ENCODE measurements around the gene PTPRR. TPM values are rescaled to one million over a fixed set of nuclear protein-coding genes. Genes with fewer than 3 reads are reported as not detected.
A peak's percentile ranks its signal among the peaks of the same experiment; 100 is the strongest.

Gene PTPRR
- polyA plus RNA-seq, 2 of the 4 experiments (the other 2 are of a cell fraction), result 0.13 to 0.15 TPM

DNA sequence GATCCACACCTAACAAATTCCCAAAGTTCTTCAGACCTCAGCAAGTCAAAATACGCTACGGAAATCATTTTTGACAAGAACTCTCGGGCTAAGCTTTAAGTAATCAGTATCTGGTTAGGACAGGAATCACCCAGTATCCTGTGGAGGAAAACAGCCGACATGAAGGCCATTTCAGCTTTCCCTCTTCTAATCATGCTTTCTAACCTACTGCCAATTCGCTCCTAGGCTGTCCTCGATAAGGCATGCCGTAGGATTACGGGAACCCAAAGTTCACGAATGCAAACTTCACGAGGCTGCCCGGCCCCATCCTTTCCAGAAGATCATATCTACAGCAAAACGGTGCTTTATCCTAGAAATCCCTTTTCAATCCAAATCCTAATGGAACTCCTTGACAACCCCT lies 201.5 kb downstream of the PTPRR start:
- DNase-seq (ENCODE audit: low read depth in 1 of 2, low spot score in 1 of 2) (no peak), FAIRE-seq (no peak), ATAC-seq (no peak)
- CTCF ChIA-PET, result interaction anchor here (0.6 to 3.3 kb wide), 14 partner anchors 14 to 1105 kb away, joined by 3 to 38 read pairs (median 4); no protein-coding TSS in a partner anchor
- POLR2A ChIA-PET, result no interaction called here
- H3K27ac ChIP-seq, result no peak overlapping the region
- WGBS (ENCODE audit: missing lambda C conversion rate), result 61% methylated on average over 12 of the region's 12 CpGs
- TF ChIP-seq, protein P1, sequence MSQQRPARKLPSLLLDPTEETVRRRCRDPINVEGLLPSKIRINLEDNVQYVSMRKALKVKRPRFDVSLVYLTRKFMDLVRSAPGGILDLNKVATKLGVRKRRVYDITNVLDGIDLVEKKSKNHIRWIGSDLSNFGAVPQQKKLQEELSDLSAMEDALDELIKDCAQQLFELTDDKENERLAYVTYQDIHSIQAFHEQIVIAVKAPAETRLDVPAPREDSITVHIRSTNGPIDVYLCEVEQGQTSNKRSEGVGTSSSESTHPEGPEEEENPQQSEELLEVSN (IDR thresholded peaks at IDR 0.05; ENCODE audit: borderline replicate concordance, low read depth), result no peak
- TF ChIP-seq ZSCAN20 (CRISPR knock-in tag; IDR thresholded peaks at IDR 0.05), result no peak
- TF ChIP-seq RAD21 (conservative IDR thresholded peaks at IDR 0.05 in 1 of 2, IDR thresholded peaks at IDR 0.05 in 1 of 2), result no peak
- TF ChIP-seq ESRRA (IDR thresholded peaks at IDR 0.05; ENCODE audit: borderline replicate concordance, low read length), result no peak
- no peak for TF ChIP-seq MAZ (IDR thresholded peaks at IDR 0.05; ENCODE audit: borderline replicate concordance, low read depth, low read length)
- TF ChIP-seq NFE2L2 (conservative IDR thresholded peaks at IDR 0.05; ENCODE audit: low read length), result no peak
- TF ChIP-seq NPAS2 (CRISPR knock-in tag; IDR thresholded peaks at IDR 0.05; ENCODE audit: borderline replicate concordance), result no peak
- TF ChIP-seq JUNB (IDR thresholded peaks at IDR 0.05), result no peak
- no peak for TF ChIP-seq KDM1A (IDR thresholded peaks at IDR 0.05; ENCODE audit: low read depth)
- no peak for TF ChIP-seq ZC3H11A (IDR thresholded peaks at IDR 0.05)
- no peak for TF ChIP-seq EP300 (IDR thresholded peaks at IDR 0.05)
- TF ChIP-seq, protein P2, sequence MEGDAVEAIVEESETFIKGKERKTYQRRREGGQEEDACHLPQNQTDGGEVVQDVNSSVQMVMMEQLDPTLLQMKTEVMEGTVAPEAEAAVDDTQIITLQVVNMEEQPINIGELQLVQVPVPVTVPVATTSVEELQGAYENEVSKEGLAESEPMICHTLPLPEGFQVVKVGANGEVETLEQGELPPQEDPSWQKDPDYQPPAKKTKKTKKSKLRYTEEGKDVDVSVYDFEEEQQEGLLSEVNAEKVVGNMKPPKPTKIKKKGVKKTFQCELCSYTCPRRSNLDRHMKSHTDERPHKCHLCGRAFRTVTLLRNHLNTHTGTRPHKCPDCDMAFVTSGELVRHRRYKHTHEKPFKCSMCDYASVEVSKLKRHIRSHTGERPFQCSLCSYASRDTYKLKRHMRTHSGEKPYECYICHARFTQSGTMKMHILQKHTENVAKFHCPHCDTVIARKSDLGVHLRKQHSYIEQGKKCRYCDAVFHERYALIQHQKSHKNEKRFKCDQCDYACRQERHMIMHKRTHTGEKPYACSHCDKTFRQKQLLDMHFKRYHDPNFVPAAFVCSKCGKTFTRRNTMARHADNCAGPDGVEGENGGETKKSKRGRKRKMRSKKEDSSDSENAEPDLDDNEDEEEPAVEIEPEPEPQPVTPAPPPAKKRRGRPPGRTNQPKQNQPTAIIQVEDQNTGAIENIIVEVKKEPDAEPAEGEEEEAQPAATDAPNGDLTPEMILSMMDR (IDR thresholded peaks at IDR 0.05), result no peak
- no peak for TF ChIP-seq HOXB13 (CRISPR knock-in tag; IDR thresholded peaks at IDR 0.05; ENCODE audit: low read depth)
- no peak for TF ChIP-seq MYC (IDR thresholded peaks at IDR 0.05; ENCODE audit: borderline replicate concordance, low read length)
- no peak for TF ChIP-seq POLR2A (IDR thresholded peaks at IDR 0.05; ENCODE audit: low read length)
- no peak for TF ChIP-seq EHF (CRISPR knock-in tag; IDR thresholded peaks at IDR 0.05)
- TF ChIP-seq RFX5 (IDR thresholded peaks at IDR 0.05), result no peak
- TF ChIP-seq, protein P3, sequence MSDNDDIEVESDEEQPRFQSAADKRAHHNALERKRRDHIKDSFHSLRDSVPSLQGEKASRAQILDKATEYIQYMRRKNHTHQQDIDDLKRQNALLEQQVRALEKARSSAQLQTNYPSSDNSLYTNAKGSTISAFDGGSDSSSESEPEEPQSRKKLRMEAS (IDR thresholded peaks at IDR 0.05), result no peak
- H3K4me1 ChIP-seq, result no peaks in the 10 kb centered on the region
- H3K4me2 ChIP-seq, result no peak overlapping the region
- no peak overlapping the region for H3K4me3 ChIP-seq
- H3K9me3 ChIP-seq, result no peaks in the 10 kb centered on the region

GRCh38 chr12:70711831-70712230 lies 208.7 kb downstream of the PTPRR start:
- POLR2A ChIA-PET, result no interaction called here
- no peak for FAIRE-seq

GRCh38 chr12:70709022-70709421 lies 211.5 kb downstream of the PTPRR start:
- Histone ChIP-seq H3K9me3 (no peaks in the 10 kb centered on the region), H3K4me2 (no peak overlapping the region), H3K27ac (no peak overlapping the region), H3K4me1 (no peaks in the 10 kb centered on the region), H3K4me3 (no peak overlapping the region)
- POLR2A ChIA-PET, result no interaction called here
- no peak for FAIRE-seq
- TF ChIP-seq HOXA7 (CRISPR knock-in tag; IDR thresholded peaks at IDR 0.05), result no peak
- TF ChIP-seq MAZ (IDR thresholded peaks at IDR 0.05; ENCODE audit: borderline replicate concordance, low read depth, low read length), result no peak
- no peak for TF ChIP-seq MAFK (IDR thresholded peaks at IDR 0.05; ENCODE audit: partially characterized antibody)
- TF ChIP-seq, protein P2 (IDR thresholded peaks at IDR 0.05), result no peak
- TF ChIP-seq ZC3H11A (IDR thresholded peaks at IDR 0.05), result no peak
- no peak for TF ChIP-seq RAD21 (conservative IDR thresholded peaks at IDR 0.05 in 1 of 2, IDR thresholded peaks at IDR 0.05 in 1 of 2)
- TF ChIP-seq KDM1A (IDR thresholded peaks at IDR 0.05; ENCODE audit: low read depth), result no peak
- no peak for TF ChIP-seq CHD2 (IDR thresholded peaks at IDR 0.05; ENCODE audit: low read length, partially characterized antibody)
- no peak for TF ChIP-seq HOXB13 (CRISPR knock-in tag; IDR thresholded peaks at IDR 0.05; ENCODE audit: low read depth)
- TF ChIP-seq SMC3 (IDR thresholded peaks at IDR 0.05), result no peak
- no peak for TF ChIP-seq RFX5 (IDR thresholded peaks at IDR 0.05)
- TF ChIP-seq NPAS2 (CRISPR knock-in tag; IDR thresholded peaks at IDR 0.05; ENCODE audit: borderline replicate concordance), result no peak
- no peak for TF ChIP-seq NFE2L2 (conservative IDR thresholded peaks at IDR 0.05; ENCODE audit: low read length)
- CTCF ChIA-PET, result interaction anchor here (0.6 to 1.0 kb wide), 2 partner anchors 23 to 28 kb away, joined by 3 read pairs; no protein-coding TSS in a partner anchor
- no peak for ATAC-seq
- DNase-seq (ENCODE audit: low read depth in 1 of 2, low spot score in 1 of 2), result no peak
- WGBS (ENCODE audit: missing lambda C conversion rate), result 38% methylated on average over 2 of the region's 2 CpGs

More at GRCh38 chr12:70711831-70712230, 208.7 kb downstream of the PTPRR start:
- ATAC-seq (no peak), DNase-seq (ENCODE audit: low read depth in 1 of 2, low spot score in 1 of 2) (no peak)
- CTCF ChIA-PET, result no interaction called here
- no peaks in the 10 kb centered on the region for H3K9me3 ChIP-seq
- H3K4me1 ChIP-seq, result no peaks in the 10 kb centered on the region
- WGBS (ENCODE audit: missing lambda C conversion rate), result 22% methylated on average over 3 of the region's 3 CpGs
- no peak overlapping the region for H3K4me3 ChIP-seq
- no peak overlapping the region for H3K27ac ChIP-seq
- no peak for TF ChIP-seq CHD2 (IDR thresholded peaks at IDR 0.05; ENCODE audit: low read length, partially characterized antibody)
- TF ChIP-seq HES2 (IDR thresholded peaks at IDR 0.05), result no peak
- no peak for TF ChIP-seq ESRRA (IDR thresholded peaks at IDR 0.05; ENCODE audit: borderline replicate concordance, low read length)
- TF ChIP-seq FOSL2 (IDR thresholded peaks at IDR 0.05), result no peak
- no peak for TF ChIP-seq FOSL2 (CRISPR knock-in tag; IDR thresholded peaks at IDR 0.05)
- 0 out of 3 replicates have a peak overlapping the region, but pooled peaks have one; percentile 20 for H3K4me2 ChIP-seq
